Measurements from ENCODE around the gene MIPOL1.
"Not testable (repeated sequence)": the region's sequence is repeated elsewhere in the genome, so short reads cannot be mapped to it uniquely, and the experiment has no call there.

MIPOL1 gene

DNA sequence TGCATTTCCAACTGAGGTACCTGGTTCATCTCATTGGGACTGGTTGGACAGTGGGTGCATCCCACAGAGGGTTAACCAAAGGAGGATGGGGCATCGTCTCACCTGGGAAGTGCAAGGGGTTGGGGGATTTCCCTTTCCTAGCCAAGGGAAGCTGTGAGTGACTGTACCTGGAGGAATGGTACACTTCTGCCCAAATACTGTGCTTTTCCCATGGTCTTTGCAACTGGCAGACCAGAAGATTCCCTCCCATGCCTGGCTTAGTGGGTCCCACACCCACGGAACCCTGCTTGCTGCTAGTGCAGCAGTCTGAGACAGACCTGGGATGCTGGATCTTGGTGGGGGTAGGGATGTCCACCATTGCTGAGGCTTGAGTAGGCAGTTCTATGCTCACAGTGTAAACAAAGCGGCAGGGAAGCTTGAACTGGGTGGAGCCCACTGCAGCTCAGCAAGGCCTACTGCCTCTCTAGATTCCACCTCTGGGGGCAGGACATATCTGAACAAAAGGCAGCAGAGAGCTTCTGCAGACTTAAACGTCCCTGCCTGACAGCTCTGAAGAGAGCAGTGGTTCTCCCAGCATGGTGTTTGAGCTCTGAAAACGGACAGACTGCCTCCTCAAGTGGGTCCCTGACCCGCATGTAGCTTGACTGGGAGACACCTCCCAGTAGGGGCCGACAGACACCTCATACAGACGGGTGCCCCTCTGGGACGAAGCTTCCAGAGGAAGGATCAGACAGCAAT, 9.7 kb upstream of the MIPOL1 start:
- DNase-seq = not testable (repeated sequence)

DNA sequence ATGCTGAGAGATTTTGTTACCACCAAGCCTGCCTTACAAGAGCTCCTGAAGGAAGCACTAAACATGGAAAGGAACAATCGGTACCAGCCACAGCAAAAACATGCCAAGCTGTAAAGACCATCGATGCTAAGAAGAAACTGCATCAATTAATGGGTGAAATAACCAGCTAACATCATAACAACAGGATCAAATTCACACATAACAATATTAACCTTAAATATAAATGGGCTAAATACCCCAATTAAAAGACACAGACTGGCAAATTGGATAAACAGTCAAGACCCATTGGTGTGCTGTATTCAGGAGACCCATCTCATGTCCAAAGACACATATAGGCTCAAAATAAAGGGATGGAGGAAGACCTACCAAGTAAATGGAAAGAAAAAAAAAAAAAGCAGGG, 8.0 kb upstream of the MIPOL1 start:
- not testable (repeated sequence) for DNase-seq

DNA sequence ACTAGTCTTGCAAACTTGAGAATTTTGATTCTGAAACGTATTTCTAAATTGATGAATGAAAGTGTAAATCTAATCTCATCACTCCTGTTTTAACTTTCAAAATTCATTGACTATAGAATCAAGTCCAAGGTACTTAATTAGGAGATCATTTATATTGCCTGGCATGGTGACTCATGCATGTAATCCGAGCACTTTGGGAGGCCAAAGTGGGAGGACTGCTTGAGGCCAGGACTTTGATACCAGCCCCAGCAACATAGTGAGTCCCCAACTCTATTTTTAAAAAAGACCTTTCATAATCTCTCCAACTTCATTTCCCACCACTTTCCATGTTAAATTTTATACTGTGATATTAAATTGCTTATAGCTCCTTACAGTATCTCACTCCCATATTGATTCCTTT, 3.0 kb upstream of the MIPOL1 start:
- DNase-seq = no peak

DNA sequence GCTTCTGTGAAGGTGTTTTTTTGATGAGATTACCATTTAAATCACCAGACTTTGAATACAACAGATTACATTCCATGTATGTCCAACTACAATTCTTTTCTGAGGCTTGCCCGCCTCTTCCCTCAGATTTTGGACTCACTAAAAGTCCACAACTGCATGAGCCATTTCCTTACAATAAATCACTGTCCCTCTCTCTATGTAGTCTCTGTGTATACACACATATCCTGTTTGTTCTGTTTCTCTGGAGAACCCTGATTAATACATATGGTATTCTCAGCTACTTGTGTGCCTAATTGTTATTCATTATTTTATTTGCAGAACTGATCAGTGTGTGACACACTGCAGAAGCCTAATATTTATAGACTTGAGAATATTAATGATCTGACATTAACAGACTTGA, 2.4 kb upstream of the MIPOL1 start:
- DNase-seq = no peak

DNA sequence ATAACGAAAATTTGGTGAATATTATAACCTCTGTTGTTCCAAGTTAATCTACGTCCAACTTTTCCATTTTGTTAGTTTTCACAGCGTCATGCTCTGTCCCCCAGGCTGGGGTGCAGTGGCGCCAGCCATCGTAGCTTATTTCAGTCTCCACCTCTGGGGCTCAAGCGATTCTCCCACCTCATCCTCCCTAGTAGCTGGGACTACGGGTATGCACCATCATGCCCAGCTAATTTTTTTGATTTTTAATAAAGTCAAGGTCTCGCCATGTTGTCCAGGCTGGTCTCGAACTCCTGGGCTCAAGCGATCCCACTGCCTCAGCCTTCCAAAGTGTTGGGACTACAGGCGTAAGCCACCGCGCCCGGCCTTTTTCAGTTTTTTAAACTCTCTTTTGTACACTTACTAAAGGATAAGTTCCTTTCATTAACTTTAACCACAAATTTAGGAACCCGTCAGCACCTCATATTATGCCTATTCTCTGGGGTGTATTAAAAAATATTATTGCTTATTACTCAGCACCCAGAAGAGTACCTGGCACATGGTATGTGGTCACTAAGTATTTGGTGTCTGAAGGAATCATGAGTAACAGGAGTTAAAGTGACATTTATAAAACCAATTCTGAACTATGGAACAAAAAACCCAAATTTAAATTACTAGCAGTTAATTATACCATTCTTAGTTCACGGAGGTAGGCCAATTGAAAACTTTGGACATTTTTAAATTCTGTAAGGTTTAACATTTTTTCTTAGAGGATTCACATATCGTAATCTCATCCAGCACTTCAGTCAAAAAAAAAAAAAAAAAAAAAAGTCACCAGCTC, 925 bp upstream of the MIPOL1 start:
- DNase-seq = no peak

DNA sequence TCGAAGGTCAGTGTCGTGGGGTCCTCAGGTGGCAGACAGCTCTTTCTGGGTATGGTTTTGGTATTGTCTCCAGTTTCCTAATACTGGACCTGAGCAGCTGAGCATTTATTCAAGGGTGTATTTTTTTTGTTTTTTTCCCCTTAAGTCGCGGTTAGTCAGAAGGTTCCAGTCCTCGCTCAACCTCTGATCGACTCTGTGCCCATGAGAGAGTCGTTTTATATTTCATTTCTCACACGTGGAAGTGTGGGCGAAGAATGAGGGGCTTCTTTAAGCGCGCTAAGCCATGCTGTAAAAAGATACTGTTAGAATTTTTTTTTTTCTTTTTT, 499 bp downstream of the MIPOL1 start:
- no peak for DNase-seq

DNA sequence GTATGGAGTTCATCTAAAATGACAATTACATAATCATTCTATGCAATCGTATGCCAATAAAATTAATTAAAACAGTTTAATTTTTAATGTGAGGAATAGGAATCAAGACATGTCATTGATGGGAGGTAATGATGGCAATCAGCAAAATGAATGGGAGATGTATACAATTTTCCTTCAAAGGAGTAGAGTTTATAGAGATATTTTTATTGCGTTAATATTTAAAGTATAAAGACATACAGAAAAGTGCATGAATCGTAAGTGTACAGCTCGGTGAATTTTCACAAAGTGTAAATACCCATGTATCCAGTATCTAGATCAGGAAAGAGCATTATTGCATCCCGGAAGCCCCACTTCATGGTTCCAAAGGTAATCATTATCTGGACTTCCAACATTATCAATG, 1.2 kb downstream of the MIPOL1 start:
- no peak for DNase-seq

DNA sequence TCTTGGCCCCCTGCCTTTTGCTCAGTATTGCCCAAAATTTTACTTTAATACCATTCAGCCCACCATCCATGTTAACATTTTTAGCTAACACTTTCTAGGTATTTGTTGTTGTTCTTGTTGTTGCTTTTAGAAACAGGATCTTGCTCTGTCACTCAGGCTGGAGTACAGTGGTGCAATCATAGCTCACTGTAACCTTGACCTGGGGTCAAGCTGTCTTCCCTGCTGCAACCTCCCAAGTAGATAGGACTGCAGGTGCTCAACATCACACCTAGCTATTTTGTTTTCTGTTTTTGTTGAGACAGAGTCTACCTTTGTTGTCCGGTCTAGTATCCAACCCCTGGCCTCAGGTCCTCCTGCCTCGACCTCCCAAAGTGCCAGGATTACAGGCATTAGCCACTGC, 4.0 kb downstream of the MIPOL1 start:
- no peak for DNase-seq

DNA sequence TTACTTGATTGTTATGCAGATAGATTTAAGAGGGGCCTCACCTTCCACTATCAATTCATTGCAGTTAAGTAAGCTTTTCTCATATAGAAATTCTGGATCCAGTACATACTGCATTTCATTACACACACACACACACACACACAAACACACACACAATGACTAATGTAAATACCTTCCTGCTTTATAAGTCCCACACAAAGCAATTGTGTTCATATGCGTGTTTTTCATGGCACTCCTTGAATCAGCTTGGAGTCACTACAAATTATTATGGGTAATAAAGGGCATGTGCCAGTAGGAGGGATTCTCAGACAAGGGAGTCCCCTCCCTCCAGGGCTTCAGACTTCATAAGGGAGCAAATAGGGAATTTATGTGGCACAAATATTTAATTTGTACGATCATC, 4.5 kb downstream of the MIPOL1 start:
- no peak for DNase-seq

DNA sequence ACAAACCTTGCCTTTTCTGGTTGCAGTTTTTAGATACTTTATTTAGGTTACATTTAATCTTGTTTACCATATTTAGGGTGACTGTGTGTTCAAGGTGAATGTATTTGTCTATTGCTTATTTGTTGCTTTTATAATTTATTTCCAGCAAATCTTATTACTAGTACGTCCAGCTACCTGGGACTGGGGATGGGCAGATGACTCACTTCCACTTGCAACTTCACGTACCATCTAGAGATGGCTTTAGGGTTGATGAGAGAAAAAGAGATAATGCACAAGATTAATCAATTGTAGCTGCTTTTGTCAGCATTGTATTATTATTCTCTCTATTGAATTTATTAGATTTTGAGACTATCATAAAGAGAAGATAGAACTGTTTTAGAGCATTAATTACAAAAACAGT, 5.1 kb downstream of the MIPOL1 start:
- DNase-seq = no peak

DNA sequence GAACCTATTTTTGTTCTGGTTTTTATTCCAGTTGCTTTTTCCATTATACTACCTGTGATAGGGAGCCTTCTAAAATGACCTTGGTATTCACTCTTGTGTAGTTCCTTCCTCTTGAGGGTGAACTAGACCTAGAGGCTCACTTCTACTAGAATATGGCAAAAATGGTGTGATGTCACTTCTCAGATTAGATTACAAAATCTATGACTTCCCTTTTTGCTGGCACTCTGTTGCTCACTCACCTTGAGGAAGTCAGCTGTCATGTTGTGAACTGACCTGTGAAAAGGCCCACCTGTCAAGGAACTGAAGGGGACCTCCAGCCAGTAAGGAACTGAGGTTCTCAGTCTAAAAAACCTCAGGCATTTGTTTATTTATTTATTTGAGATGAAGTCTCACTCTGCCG, 5.7 kb downstream of the MIPOL1 start:
- no peak for DNase-seq

DNA sequence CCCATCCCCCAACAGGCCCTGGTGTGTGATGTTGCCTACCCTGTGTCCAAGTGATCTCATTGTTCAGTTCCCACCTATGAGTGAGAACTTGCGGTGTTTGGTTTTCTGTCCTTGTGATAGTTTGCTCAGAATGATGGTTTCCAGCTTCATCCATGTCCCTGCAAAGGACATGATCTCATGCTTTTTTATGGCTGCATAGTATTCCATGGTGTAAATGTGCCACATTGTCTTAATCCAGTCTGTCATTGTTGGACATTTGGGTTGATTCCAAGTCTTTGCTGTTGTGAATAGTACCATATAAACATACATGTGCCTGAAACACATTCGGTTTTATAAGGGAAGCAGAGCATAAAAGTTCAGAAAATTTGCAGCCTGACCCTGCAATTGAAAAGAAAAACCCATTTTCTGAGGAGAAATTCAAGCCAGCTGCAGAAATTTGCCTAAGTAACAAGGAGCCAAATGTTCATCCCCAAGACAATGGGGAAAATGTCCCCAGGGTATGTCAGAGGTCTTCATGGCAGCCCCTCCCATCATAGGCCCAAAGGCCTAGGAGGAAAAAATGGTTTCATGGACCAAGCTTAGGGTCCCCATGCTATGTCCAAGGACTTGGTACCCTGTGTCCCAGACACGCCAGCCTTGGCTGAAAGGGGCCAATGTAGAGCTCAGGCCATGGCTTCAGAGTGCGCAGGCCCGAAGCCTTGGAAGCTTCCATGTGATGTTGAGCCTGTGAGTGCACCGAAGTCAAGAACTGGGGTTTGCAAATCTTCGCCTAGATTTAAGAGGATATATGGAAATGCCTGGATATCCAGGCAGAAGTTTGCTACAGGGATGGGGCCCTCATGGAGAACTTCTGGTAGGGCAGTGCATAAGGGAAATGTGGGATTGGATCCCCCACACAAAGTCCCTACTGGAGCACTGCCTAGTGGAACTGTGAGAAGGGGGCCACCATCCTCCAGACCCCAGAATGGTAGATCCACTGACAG, 8.2 kb downstream of the MIPOL1 start:
- DNase-seq = not testable (repeated sequence)

DNA sequence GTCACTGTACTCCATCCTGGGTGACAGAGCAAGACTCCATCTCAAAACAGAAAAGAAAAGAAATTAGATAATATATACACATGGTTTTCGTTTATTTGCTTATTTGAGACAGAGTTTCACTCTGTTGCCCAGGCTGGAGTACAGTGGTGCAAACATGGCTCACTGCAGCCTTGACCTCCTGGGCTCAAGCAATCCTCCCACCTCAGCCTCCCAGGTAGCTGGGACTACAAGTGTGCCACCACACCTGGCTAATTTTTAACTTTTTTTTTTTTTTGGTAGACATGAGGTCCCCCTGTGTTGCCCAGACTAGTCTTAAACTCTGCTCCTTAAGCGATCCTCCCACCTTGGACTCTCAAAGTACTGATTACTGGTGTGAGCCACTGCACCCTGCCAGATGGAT, 11.9 kb downstream of the MIPOL1 start:
- not testable (repeated sequence) for DNase-seq

DNA sequence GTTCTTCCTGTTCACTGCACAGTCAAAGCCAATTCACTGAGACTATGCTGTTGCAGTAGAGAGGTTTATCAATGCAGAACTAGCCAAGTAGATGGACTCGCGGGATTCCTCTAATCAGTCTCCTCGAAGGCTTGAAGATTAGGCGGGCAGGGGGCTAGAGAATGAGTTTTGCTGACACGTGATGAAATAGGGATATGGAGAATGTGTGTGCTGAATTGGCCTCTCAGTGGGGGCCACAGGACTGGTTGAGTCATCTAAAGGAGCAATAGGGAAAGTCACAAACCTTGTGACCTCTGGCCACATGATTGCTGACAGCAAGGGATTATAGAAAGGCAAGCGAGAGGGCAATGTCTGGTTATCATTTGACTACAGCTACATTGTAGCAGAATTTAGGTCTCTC, 12.7 kb downstream of the MIPOL1 start:
- no peak for DNase-seq

DNA sequence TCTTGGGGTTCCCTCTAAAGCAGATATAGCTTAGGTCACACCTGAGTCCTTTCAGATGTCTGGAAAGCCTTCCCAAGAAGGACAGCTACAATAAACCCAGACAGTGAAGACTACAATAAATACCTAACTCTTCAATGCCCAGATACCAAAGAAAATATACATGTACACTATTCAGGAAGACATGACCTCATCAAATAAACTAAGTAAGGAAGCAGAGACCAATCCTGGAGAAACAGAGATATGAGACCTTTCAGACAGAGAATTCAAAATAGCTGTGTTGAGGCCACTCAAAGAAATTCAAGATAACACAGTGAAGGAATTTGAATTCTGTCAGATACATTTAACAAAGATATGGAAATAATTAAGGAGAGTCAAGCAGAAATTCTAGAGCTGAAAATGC, 15.3 kb downstream of the MIPOL1 start:
- no peak for DNase-seq

DNA sequence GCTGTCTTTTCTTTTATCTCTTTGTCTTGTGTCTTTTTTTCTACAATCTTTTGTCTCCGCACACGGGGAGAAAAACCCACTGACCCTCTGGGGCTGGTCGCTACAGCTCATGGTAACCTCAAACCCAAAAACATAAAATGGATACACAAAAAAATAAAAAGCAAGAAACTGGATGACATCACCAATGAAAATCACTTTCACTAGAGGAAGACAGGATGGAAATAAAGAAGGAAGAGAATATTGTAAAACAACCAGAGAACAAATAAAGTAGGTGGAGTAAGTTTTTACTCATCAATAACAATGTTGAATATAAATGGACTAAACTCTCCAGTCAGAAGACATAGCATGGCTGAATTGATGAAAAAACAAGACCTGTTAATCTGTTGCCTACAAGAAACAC, 17.6 kb downstream of the MIPOL1 start:
- no peak for DNase-seq

DNA sequence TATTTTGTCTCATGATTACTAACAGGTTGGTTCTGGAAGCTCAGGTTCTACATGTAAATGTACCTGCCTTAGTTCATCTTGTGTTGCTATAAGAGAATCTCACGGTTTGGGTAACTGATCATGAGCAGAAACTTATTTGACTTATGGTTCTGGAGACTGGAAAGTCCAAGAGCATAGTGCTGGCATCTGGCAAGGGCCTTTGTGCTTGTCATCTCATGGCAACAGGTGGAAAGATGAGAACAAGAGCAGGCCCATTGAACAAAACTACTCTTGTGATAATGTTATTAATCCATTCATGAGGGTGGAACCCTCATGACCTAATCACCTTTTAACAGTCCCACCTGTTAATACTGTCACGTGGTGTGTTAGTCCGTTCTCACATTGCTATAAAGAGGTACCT, 23.3 kb downstream of the MIPOL1 start:
- DNase-seq = no peak

DNA sequence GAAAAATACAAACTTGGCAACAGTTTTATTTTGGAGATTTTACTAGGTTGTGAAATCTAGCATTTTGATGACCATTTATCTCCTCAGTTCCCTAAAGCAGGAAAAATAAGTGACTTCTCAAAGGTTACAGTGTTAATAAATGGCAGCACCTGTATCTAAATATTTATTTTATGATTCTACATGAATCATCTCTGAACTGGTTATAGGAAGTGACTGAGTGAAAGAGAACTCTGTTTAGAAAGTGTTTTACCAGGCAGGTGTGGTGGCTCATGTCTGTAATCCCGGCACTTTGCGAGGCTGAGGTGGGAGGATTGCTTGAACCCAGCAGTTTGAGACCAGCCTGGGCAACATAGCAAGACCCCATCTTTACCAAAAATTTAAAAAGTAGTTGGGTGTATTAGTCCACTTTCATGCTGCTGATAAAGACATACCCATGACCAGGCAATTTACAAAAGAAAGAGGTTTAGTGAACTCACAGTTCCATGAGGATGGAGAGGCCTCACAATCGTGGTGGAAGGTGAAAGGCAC, 26.3 kb downstream of the MIPOL1 start:
- DNase-seq = no peak

DNA sequence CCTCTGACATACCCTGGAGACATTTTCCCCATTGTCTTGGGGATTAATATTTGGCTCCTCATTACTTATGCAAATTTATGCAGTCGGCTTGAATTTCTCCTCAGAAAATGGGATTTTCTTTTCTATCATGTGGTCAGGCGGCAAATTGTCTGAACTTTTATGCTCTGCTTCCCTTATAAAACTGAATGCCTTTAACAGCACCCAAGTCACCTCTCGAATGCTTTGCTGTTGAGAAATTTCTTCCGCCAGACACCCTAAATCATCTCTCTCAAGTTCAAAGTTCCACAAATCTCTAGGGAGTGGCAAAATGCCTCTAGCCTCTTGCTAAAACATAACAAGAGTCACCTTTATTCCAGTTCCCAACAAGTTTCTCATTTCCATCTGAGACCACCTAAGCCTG, 27.9 kb downstream of the MIPOL1 start:
- not testable (repeated sequence) for DNase-seq

DNA sequence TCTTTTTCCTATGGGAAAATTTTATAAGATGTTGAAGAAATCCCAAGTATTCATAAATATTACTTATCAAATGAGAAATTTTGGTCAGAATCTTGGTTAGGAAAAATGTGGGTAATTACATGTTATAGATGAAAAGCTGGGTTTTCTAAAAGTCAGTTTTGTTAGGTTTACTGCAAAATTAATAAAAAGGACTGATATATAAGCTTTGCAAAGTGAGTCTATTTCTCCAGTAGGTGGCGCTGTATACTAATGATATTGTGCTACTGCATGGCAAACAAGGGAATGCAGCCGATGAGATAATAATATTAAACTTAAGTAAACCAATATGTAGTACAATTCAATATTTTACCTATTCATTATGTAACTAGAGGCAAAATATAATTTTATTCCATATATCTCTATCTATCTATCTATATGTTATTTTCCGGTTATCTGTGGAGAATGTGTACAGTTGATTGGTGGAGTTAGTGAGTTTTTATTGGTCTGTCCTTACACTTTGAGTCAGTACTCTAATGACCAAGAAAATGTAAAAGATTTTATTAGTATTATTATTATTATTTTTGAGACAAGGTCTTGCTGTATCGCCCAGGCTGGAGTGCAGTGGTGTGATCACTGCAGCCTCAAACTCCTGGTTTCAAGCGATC, 32.9 kb downstream of the MIPOL1 start:
- DNase-seq = no peak

DNA sequence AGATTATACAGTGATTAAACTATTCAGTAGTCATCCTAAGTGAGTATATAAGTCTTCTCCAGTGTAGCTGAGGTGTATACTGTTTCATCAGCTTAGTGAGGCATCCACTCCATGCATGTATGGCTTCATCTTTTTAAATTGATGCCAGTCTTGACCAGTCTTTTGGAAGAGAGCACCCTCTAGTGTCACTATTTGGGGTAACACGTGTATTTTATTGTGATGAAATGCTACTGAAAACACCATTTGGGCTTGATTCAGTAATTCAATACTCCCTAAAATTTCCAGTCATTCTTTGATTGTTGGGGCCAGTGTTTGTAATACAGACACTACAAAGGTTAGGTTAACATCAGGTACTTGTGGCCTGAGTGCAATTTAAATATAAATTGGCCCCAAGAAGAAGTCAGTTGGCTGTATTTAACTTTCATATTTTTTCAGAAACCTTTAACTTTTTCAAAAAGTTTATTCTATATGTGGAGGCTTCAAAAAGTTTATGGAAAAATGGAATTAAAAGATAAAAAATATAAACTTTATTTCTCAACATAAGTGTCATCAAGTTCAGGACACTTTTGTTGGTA, 35.3 kb downstream of the MIPOL1 start:
- DNase-seq = no peak

DNA sequence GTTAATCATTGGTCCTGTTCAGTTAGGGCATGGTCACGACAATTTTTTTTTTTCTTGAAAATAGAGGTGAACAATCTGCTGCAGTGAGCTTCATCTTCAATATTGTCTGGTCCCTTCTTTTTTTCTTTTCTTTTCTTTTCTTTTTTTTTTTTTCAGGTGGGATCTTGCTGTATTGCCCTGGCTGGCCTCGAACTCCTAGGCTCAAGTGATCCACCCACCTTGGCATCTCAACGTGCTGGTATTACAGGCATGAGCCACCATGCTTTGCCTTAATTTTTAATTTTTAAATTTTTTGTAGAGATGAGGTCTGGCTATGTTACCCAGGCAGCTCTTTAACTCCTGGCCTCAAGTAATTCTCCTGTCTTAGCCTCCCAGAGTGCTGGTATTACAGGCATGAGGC, 36.5 kb downstream of the MIPOL1 start:
- no peak for DNase-seq

Measured in NK-92 treated with Interleukin-12 subunit alpha and Interleukin-12 subunit beta, amount 100 ng/mL, for 24 hours (cell line).